ENCODE data around the gene SSR1. TPM values are rescaled to one million over a fixed set of nuclear protein-coding genes. Genes with fewer than 3 reads are reported as not detected.

Gene SSR1
- total RNA-seq, 2 experiments from 2014 or later = 182 to 188 TPM

DNA sequence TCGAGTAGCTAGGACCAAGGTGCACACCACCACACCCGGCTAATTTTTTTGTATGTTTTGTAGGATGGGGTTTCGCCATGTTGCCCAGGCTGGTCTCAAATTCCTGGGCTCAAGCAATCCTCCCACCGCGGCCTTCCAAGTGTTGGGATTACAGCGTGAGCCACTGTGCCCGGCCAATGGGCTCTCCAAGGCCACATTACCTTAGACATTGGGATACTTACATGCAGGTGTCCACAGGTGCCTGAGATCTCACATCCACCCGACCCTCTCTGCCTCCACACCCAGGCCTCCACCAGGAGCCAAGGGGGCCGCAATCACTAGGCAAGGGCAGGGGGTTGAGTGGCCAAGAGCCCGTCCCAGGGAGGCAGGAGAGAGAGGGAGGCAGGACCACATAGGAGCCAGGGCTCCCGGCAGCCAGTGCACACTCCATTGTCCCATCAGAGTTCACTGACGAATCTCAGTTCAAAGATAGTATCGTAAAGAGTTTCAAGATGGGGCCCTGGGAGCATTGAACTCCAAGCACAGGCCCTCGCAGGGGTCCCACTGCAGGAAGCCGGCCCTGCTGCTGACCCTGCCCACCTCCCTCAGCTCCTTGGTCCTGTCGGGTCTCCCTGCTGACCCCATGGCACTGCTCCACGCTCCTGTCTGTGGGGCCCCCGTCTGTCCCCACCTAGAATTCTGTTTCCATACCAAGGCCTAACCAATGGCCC lies 55.3 kb downstream of the SSR1 start:
- Mint-ChIP-seq H3K27ac (no peak overlapping the region), H3K36me3 (ENCODE audit: low read depth) (no peaks in the 10 kb centered on the region), H3K4me3 (no peak overlapping the region), H3K9me3 (peaks cover 4% of the 10 kb centered on the region), H3K4me1 (peaks cover 19% of the 10 kb centered on the region), H3K27me3 (peaks cover 17% of the 10 kb centered on the region)
- POLR2A ChIA-PET = no interaction called here
- CTCF ChIA-PET = no interaction called here
- DNase-seq = no peak

DNA sequence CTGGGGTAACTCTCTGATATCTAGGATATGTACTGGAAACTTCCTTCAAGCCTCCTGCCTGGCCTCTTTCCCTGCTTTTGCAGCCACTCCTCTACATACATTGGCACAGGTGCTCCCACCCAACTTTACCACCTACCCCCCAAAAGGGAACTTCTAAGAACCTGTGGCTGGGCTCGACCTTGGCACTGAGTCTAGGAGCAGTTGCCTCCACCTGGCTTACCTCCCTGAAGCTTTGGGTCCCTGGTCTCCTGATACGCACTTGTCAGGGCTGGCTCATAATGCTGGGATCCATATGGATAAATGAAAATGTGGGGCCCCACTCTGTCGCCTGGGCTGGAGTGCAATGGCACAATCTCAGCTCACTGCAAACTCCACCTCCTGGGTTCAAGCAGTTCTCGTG lies 56.2 kb downstream of the SSR1 start:
- no peaks in the 10 kb centered on the region for H3K36me3 Mint-ChIP-seq (ENCODE audit: low read depth)
- POLR2A ChIA-PET = no interaction called here
- DNase-seq = no peak
- H3K4me3 Mint-ChIP-seq = no peak overlapping the region
- peaks cover 4% of the 10 kb centered on the region for H3K9me3 Mint-ChIP-seq
- peaks cover 13% of the 10 kb centered on the region for H3K4me1 Mint-ChIP-seq
- CTCF ChIA-PET = no interaction called here
- H3K27me3 Mint-ChIP-seq = peaks cover 17% of the 10 kb centered on the region
- no peak overlapping the region for H3K27ac Mint-ChIP-seq

DNA sequence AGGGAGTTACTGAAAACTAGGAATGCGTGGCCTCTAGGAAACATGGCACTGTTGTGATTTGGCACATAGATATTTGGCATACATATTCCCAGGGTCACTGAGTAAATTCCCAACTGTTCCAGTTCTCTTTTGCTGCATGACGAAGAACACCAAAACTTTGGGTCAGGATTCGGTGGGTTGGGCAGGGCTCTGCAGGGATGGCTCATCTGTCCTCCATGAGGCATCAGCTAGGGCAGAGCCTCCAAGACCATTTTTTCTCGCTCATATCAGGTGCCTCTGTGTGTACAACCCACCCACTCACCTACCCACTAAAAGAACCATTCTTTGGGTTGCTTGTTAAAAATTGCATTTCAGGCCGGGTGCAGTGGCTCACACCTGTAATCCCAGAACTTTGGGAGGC lies 57.1 kb downstream of the SSR1 start:
- Mint-ChIP-seq H3K27me3 (peaks cover 17% of the 10 kb centered on the region), H3K36me3 (ENCODE audit: low read depth) (no peaks in the 10 kb centered on the region), H3K4me1 (peaks cover 6% of the 10 kb centered on the region), H3K9me3 (peaks cover 4% of the 10 kb centered on the region), H3K27ac (no peak overlapping the region), H3K4me3 (no peak overlapping the region)
- POLR2A ChIA-PET = no interaction called here
- DNase-seq = no peak
- CTCF ChIA-PET = interaction anchor here (0.7 kb wide), 2 partner anchors 8 to 139 kb away, joined by 3 read pairs; no protein-coding TSS in a partner anchor

DNA sequence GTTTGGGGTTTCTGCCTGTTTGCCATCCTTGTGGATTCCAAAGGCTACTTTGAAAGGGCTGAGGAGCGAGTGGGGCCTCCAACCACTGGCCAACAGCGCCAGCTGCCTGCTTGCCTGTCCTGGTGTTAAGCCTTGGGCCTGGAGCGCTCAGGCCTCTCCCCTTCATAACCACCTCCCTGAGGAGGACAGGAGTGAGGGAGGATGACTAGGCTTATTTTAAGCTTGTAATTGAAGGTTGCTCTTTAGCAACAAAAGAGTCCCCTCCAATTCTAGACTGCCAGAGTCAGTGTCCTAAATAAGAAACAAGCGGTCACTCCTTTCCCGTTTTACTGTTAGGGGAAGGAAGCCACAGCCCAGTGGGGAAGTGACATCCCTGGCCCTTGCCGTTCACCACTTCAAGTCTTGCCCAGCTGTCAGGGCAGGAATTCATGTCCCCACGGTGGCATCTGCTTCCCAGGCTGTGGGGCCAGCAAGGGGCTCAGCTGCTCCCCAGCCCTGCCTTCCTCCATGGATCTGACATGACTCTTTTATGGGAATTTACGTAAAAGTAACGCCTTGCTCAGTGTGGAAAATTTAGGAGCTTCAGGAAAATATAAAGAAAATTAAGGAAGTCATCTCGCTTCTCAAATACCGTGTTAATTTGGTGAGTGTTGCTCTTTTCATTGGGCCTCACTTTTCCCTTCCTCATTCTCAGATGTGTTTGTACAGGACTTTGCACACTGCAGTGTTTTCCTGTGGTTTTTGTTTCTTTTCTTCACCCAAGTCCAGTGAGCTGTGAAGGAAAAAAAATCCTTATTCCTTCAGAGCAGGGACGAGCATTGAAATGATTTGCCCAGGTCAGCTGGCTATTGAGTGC lies 57.8 kb downstream of the SSR1 start:
- no peaks in the 10 kb centered on the region for H3K4me1 Mint-ChIP-seq
- H3K4me3 Mint-ChIP-seq = no peak overlapping the region
- no peaks in the 10 kb centered on the region for H3K36me3 Mint-ChIP-seq (ENCODE audit: low read depth)
- ChIA-PET CTCF (interaction anchor here (0.6 kb wide), 1 partner anchor 485 kb away, joined by 3 read pairs; no protein-coding TSS in a partner anchor), POLR2A (no interaction called here)
- peaks cover 4% of the 10 kb centered on the region for H3K9me3 Mint-ChIP-seq
- peaks cover 10% of the 10 kb centered on the region for H3K27me3 Mint-ChIP-seq
- DNase-seq = no peak
- no peak overlapping the region for H3K27ac Mint-ChIP-seq

DNA sequence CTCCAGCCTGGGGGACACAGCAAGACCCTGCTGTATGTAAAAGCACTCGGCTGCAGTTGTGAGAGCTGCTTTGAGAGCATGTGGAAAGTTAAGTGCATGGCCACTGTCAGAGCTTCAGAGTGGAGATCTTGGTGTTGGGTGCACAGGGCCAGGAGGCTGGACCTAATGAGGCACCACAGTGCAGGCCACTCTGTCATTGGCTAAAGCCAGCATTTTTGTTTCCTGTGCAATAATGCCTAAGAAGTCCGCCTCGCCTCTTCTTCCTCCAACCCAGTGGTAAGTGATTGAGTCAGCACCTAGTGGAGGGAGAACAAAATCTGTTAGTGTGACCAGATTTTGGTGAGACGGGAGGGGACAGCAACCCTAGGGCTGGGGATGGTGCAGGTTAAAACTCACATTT lies 60.6 kb downstream of the SSR1 start:
- Mint-ChIP-seq H3K4me1 (no peaks in the 10 kb centered on the region), H3K36me3 (ENCODE audit: low read depth) (peaks cover 18% of the 10 kb centered on the region), H3K27me3 (no peaks in the 10 kb centered on the region), H3K27ac (no peak overlapping the region), H3K9me3 (peaks cover 4% of the 10 kb centered on the region), H3K4me3 (no peak overlapping the region)
- CTCF ChIA-PET = interaction anchor here (0.9 to 1.3 kb wide), 3 partner anchors 9 to 23 kb away, joined by 3 to 7 read pairs (median 6); no protein-coding TSS in a partner anchor
- POLR2A ChIA-PET = no interaction called here
- no peak for DNase-seq

DNA sequence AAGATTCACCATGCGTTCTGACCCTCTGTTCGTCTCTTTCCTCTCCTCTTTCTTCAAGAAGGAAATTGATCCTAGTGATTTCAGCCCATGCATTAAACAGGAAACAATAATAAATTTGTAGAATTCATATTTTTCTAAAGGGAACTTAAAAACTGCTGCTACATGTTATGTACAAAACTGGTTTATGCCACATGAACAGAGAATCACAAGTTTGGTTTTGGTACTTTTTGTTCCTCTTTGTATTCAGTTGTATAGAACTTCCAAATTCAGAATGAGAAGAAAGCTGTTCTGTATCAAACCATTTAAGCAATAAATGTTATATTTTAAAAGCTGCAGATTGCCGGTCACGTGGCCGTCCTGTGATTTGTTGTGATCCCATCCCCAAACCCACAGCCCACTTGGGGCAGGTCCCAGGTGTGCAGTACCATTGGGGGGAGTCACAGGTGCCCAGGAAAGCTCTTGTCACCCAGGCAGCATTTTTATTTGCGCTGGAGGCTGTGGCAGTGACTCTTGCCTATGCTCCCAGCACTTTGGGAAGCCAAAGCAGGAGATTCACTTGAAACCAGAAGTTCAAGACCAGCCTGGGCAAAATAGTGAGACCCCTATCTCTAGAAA lies 61.2 kb downstream of the SSR1 start:
- Mint-ChIP-seq H3K27ac (no peak overlapping the region), H3K36me3 (ENCODE audit: low read depth) (peaks cover 22% of the 10 kb centered on the region), H3K4me3 (no peak overlapping the region), H3K9me3 (peaks cover 4% of the 10 kb centered on the region), H3K4me1 (no peaks in the 10 kb centered on the region), H3K27me3 (no peaks in the 10 kb centered on the region)
- CTCF ChIA-PET = interaction anchor here (0.9 to 1.3 kb wide), 4 partner anchors 8 to 463 kb away, joined by 3 to 7 read pairs (median 5); no protein-coding TSS in a partner anchor
- POLR2A ChIA-PET = no interaction called here
- no peak for DNase-seq

DNA sequence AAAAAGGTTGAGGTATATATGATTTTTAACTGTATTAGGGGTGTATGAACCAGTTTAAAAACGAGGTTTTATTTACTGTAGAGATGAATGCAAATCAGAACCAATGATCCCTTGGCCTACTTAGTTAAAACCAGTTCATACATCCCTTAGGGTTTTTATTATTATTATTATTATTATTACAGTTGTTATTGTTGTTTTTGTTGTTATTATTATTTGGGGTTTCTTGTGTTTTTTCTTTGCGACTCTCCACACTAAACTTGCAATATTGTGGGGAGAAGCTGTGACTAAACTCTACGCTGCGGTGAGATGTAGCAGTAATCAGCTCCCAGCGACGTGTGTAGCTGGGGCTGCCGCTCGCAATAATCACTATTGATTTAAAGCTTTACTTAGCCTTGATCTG lies 62.2 kb downstream of the SSR1 start:
- no peak for DNase-seq
- Mint-ChIP-seq H3K4me3 (no peak overlapping the region), H3K9me3 (no peaks in the 10 kb centered on the region), H3K27ac (no peak overlapping the region), H3K36me3 (ENCODE audit: low read depth) (peaks cover 26% of the 10 kb centered on the region), H3K27me3 (no peaks in the 10 kb centered on the region), H3K4me1 (no peaks in the 10 kb centered on the region)
- ChIA-PET POLR2A (no interaction called here), CTCF (interaction anchor here (0.6 to 1.3 kb wide), 3 partner anchors 12 to 1126 kb away, joined by 3 to 6 read pairs (median 4); no protein-coding TSS in a partner anchor)

DNA sequence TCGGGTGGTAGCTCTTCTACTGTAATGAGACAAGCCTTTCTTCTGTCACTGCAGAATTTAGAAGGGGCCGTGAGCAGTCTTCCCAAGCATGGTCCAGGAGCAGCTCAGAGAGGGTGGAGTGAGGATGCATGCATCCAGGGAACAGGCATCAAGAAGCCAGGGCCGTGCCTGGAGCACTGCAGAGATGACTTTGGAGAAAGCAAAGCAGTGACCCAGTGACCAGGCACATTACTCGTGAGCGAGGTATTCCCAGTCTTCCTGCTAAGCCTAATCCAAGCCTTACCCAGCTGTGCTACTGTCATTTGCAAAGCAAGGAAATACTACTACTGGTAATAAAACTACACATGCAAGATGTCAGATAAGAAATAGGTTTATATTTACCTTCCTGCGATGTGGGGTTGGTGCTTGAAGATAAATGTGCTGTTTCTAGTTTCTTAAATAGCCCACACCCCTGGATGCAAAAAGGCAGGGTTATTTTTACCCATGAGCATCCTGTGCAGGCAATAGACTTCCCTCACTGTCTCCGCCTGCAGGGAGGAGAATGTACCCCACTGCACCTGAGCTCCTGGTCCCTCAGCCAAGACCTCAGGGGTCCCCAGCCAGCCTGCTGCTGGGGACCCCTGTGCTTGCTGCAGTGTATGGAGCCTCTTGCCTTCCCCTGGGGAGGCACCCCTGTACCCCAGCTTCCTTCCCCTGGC lies 62.9 kb downstream of the SSR1 start:
- no peaks in the 10 kb centered on the region for H3K27me3 Mint-ChIP-seq
- no peak overlapping the region for H3K27ac Mint-ChIP-seq
- H3K9me3 Mint-ChIP-seq = no peaks in the 10 kb centered on the region
- DNase-seq = no peak
- peaks cover 29% of the 10 kb centered on the region for H3K36me3 Mint-ChIP-seq (ENCODE audit: low read depth)
- ChIA-PET POLR2A (interaction anchor here (0.6 kb wide), 1 partner anchor 28 kb away, joined by 3 read pairs; no protein-coding TSS in a partner anchor), CTCF (interaction anchor here (0.5 to 0.7 kb wide), 3 partner anchors 202 to 1127 kb away, joined by 3 to 4 read pairs (median 3); no protein-coding TSS in a partner anchor)
- H3K4me3 Mint-ChIP-seq = no peak overlapping the region
- H3K4me1 Mint-ChIP-seq = no peaks in the 10 kb centered on the region

DNA sequence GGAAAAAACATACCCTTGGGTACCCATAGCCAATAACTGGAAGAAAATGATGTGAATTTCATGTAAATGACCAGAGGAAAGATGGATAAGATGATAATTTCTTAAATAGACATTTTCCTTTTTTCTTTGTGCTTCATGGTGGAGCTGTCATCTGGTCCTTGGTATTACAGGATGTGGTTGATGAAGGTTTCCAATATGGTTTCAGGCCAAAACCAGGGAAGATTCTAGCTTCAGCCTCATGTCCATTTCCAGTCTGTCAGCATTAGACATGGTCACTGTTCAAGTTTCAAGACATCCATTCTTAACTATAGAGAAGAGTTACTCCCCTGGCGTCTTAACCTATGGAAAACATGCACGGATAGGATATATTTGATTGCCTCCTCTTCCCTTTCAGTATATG lies 63.6 kb downstream of the SSR1 start:
- Mint-ChIP-seq H3K27ac (no peak overlapping the region), H3K36me3 (ENCODE audit: low read depth) (peaks cover 29% of the 10 kb centered on the region), H3K4me1 (no peaks in the 10 kb centered on the region), H3K4me3 (no peak overlapping the region), H3K27me3 (no peaks in the 10 kb centered on the region), H3K9me3 (no peaks in the 10 kb centered on the region)
- no peak for DNase-seq
- ChIA-PET POLR2A (interaction anchor here (0.6 kb wide), 1 partner anchor 29 kb away, joined by 3 read pairs; no protein-coding TSS in a partner anchor), CTCF (interaction anchor here (0.5 to 0.7 kb wide), 2 partner anchors 201 to 221 kb away, joined by 3 to 4 read pairs; no protein-coding TSS in a partner anchor)

DNA sequence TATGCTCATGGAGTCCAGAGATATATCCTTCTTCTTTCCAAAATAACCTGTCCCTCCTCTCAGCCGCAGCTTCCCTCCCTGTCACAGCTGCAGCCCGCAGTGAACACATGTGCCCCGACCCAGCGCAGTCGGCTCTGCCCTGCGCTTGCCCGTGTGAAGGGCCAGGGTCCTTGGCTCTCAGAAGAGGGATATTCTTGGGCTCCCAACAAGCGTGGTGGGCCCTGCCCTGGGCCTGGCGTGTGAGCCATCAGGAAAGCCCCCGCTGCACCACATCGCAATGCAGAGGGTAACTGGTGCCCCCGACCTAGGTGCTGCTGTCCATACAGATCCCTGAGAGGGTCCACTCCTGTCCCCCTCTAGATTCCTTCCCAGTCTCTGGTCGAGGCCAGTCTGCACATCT lies 65.2 kb downstream of the SSR1 start:
- DNase-seq = no peak
- Mint-ChIP-seq H3K4me1 (peaks cover 6% of the 10 kb centered on the region), H3K36me3 (ENCODE audit: low read depth) (peaks cover 32% of the 10 kb centered on the region), H3K27ac (no peak overlapping the region), H3K9me3 (no peaks in the 10 kb centered on the region), H3K27me3 (no peaks in the 10 kb centered on the region), H3K4me3 (no peak overlapping the region)
- POLR2A ChIA-PET = no interaction called here
- CTCF ChIA-PET = no interaction called here

DNA sequence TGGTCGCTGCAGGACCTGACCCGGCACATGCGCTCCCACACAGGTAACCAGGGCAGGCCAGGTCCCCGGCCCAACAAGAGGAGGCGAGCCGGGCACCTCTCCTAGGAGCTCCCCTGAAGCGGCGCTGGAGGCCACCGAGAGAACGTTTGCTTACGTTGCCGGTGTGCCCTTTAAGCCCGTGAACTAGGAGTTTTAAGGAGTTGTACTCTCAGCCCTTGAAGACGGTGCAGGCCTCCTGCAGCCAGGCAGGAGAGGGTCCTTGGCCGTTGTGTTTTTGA lies 65.9 kb downstream of the SSR1 start:
- no peaks in the 10 kb centered on the region for H3K27me3 Mint-ChIP-seq
- H3K4me3 Mint-ChIP-seq = no peak overlapping the region
- no peaks in the 10 kb centered on the region for H3K9me3 Mint-ChIP-seq
- no peak for DNase-seq
- peaks cover 8% of the 10 kb centered on the region for H3K4me1 Mint-ChIP-seq
- H3K36me3 Mint-ChIP-seq (ENCODE audit: low read depth) = peaks cover 32% of the 10 kb centered on the region
- ChIA-PET POLR2A (no interaction called here), CTCF (no interaction called here)
- H3K27ac Mint-ChIP-seq = no peak overlapping the region

DNA sequence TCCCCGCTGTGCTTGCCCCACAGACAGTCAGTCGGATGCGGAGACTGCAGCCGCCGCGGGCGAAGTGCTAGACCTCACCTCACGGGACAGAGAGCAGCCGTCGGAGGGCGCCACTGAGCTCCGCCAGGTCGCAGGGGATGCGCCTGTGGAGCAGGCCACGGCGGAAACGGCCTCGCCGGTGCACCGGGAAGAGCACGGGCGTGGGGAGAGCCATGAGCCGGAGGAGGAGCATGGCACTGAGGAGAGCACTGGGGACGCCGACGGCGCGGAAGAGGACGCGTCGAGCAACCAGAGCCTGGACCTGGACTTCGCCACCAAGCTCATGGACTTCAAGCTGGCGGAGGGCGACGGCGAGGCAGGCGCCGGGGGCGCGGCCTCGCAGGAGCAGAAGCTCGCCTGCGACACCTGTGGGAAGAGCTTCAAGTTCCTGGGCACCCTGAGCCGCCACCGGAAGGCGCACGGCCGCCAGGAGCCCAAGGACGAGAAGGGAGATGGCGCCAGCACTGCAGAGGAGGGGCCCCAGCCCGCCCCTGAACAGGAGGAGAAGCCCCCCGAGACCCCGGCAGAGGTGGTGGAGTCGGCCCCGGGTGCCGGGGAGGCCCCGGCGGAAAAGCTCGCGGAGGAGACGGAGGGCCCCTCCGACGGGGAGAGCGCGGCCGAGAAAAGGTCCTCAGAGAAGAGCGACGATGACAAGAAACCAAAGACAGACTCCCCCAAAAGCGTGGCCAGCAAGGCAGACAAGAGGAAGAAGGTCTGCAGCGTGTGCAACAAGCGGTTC lies 66.4 kb downstream of the SSR1 start:
- H3K27ac Mint-ChIP-seq = no peak overlapping the region
- H3K36me3 Mint-ChIP-seq (ENCODE audit: low read depth) = peaks cover 32% of the 10 kb centered on the region

More for the DNA sequence above, 66.4 kb downstream of the SSR1 start:
- DNase-seq = no peak
- Mint-ChIP-seq H3K9me3 (no peaks in the 10 kb centered on the region), H3K4me3 (no peak overlapping the region), H3K4me1 (peaks cover 12% of the 10 kb centered on the region), H3K27me3 (no peaks in the 10 kb centered on the region)
- CTCF ChIA-PET = no interaction called here
- POLR2A ChIA-PET = no interaction called here
